Mucosa of gallbladder (tissue), 1 donor: ENCODE measurements around the gene LEP. TPM values are rescaled to one million over a fixed set of nuclear protein-coding genes. Genes with fewer than 3 reads are reported as not detected.
"Not testable (repeated sequence)": the region's sequence is repeated elsewhere in the genome, so short reads cannot be mapped to it uniquely, and the experiment has no call there.

Experiments
- DNase-seq: peaks from one replicate; pipeline ENCODE4 v3.0.0-alpha.2; 2020; ENCODE audit warnings: low spot score
- total RNA-seq: library from RNA; stranded (reverse); gene quantifications from one replicate; pipeline ENCODE4 v1.2.1, GENCODE V29; 2021
- donor health status: DM: no; HTN: no; CAD: no.

The LEP gene
- total RNA-seq, 1 donor from 2014 or later = not detected

GRCh38 chr7:128210590-128211570, 30.2 kb upstream of the LEP start:
- DNase-seq = no peak

GRCh38 chr7:128211626-128212025, 29.5 kb upstream of the LEP start:
- DNase-seq = no peak

DNA sequence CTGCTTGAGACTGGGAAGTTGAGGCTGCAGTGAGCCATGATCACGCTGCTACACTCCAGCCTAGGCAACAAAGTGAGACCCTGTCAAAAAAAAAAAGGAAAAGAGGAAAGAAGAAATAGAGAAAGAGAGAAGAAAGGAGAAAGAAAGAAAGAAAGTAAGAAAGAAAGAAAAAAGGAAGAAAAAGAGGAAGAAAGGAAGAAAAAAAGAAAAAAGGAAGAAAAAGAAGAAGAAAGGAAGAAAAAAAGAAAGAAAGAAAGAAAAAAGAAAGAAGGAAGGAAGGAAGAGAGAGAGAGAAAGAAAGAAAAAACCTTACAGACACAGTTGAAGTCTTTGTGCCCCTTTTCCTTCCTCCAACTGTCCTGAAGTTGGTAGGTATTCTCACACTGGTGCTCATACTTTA, 26.6 kb upstream of the LEP start:
- DNase-seq = no peak

DNA sequence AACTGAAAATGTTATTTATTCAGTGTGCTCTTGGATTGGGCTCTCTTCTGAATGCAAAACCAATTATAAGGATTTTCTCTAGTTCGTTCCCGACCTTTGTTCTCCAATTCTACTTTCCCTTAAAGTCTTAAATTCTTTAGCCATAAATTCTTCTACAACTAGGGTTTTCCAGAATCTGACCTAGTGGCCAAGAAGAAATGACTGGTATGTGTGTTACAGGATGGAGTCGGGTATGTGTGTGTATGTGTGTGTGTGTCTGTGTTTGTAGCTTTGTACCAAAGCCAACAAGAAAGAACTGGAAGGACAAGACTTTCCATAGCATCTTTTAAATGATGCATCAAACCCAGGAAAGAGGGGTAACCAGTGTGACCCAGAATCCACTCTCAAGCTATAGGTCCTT, 25.8 kb upstream of the LEP start:
- DNase-seq = no peak

DNA sequence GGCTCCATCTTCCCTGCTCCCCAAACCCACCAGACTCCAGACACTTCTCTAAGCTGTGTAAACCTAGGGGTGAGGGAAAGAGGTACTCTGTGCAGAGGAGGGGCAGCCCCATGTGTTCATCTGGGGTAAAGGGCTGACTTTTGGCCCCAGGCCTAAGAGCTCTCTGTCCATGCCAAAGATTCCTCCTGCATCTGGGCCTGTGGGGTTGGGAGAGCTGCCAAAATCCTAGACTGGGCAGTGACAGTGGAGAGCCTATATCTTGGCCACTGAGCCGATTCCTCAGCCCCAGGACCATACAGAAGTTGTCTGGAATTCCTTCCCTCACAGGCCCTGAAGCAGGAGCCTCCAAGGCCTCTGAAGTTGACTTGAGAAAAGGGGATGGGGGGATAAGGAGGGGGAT, 25.3 kb upstream of the LEP start:
- DNase-seq = no peak

DNA sequence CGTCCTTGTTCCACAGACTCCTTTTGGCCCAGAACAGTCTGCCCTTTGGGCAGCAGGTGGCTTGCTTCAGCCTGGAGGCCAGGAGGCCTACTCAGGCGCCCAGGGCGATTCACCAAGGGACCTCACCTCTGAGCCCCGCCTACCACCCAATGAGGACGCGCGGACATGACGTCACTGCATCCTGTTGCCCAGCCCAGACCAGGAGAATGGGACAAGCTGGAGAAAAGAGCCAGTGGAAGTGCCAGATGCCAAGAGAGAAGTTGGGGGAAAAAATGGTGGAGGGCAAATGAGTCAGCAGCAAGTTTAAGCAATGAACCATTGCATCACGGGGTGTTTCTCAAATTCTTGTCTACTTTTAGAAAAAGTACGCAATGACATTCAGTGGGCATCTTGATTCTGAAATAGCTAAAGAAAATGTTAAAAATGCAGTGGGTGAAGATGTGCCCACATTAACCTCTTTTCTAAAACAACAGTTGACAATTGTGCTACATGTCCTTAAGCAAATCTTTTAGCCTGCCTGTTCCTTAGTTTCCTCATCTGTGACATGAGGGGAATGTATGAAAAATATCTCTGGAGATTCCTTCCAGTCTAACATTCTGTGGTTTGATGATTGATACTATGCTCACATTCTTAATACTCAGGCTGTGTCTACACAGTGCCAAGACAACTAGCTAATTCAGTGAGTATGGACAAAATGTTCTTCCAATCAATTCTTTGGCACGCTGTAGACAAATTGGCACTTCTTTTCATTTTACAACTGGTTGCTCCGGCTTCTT, 23.9 kb upstream of the LEP start:
- DNase-seq = no peak

DNA sequence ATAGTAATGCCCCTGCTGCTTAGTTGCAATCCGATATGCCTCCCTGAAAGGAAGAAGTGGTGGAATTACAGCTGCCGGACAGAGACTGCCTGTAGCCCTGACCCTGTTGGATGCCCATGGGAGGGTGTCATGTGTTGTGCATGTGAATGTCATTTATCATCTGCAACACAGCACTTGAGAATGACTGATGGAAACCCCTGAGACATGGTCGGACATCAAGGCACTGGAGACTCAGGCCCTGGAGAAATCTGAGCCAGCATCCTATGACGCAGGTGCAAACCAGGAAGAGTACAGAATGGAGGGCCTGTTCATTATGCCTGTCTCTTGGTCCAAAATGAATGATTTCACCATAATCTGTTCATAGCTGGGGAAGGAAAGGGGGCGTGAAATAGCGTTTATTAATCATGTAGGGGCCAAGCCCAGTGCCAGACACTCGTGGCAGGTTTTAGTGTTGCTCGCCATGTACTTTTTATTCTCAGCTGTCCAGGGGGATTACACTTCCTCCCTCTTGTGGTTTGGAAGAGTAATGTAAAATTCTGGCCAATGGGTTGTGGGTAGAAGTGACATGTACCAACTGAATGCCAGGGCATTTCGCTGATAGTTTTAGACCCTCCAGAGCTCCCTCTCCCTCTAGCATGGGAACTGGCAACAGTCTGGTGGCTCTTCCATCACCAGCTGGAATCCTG, 23.0 kb upstream of the LEP start:
- DNase-seq = no peak

- DNase-seq = no peak
Observed at GRCh38 chr7:128219636-128220035, 21.4 kb upstream of the LEP start.

DNA sequence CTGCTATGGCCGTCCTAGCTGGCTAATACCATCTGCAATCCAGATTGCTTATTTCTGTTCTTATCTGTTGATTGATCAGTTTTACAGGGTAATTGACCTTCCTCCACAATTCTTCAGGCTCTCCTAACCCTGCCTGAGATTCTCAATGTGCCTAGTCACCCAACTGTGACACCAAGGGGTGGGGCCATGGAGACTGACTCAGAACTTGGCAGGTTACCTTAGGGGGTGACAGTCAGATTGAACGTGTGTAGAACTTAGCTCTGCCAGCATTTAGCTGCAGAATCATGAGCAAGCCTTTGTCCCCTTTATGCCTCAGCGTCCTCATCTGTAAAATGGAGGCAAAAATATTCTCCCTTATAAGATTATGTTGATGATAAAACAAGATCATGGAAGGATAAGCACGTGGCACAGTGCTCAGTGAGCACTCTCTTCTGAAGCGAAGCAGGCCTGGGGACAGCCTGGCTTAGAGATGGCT, 19.1 kb upstream of the LEP start:
- DNase-seq = no peak

DNA sequence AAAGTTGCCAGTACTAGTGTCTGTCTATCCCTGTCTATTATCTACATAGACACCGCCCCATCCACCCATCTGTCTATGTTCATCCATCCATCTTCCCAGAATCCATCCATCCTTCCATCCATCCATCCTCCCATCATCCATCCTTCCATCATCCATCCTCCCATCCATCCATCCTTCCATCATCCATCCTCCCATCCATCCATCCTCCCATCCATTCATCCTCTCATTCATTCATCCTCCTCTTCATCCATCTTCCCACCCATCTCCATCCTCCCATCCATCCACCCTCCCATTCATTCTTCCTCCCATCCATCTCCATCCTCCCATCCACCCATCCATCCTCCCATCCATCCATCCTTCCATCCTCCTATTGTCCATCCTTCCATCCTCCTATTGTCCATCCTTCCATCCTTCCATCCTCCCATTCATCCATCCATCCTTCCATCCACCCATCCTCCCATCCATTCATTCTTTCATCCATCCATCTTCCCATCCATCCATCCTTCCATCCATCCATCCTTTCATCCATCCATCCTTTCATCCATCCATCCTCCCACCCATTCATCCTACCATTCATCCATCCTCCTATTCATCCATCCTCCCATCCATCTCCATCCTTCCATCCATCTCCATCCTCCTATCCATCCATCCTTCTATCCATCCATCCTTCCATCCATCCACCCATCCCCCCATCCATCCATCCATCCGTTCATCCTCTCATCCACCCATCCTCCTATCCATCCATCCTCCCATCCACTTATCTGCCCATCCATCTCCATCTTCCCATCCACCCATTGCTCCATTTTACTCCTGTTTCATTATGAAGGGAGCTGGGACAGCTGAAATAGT, 14.7 kb upstream of the LEP start:
- DNase-seq = no peak

GRCh38 chr7:128227271-128227670, 13.8 kb upstream of the LEP start:
- DNase-seq = no peak

DNA sequence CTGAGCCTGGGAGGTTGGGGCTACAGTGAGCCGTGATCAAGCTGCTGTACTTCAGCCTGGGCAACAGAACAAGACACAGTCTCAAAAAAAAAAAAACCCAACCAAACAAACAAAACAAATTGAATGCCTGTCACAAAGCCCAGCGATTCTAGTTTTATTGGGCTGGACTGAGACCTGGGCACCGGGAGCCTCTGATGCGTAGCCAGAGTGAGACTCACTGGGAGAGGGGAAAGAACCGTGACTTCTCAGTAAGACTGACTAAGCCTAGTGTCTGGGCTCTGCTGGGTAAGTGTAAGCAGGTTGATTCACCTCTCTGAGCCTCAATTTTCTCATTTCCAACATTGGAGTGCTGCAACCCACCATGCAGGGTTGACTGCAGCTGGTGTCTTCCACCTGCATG, 10.1 kb upstream of the LEP start:
- DNase-seq = no peak

GRCh38 chr7:128231677-128232076, 9.4 kb upstream of the LEP start:
- DNase-seq = no peak

GRCh38 chr7:128233471-128233870, 7.6 kb upstream of the LEP start:
- no peak for DNase-seq

- no peak for DNase-seq
Observed at GRCh38 chr7:128234476-128235026, 6.5 kb upstream of the LEP start.

DNA sequence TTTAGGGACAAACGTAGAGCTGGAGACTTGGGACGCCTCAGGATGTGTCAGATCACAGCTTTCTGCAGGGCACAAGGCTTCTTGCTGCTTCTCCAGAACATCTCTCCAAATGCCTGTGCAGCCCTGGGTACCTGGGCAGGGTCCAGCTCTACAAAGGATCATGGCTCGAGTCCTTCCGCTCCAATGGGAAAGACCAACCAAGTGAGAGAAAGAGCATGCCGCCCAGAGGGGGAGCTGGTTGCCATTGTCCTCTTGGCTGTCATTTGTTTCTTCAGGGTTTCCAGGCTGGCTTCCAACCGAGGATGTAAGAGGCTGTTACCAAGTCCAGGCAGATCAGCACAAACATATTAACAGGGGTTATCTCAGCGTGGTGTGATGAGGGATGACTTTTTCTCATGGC, 5.6 kb upstream of the LEP start:
- no peak for DNase-seq

DNA sequence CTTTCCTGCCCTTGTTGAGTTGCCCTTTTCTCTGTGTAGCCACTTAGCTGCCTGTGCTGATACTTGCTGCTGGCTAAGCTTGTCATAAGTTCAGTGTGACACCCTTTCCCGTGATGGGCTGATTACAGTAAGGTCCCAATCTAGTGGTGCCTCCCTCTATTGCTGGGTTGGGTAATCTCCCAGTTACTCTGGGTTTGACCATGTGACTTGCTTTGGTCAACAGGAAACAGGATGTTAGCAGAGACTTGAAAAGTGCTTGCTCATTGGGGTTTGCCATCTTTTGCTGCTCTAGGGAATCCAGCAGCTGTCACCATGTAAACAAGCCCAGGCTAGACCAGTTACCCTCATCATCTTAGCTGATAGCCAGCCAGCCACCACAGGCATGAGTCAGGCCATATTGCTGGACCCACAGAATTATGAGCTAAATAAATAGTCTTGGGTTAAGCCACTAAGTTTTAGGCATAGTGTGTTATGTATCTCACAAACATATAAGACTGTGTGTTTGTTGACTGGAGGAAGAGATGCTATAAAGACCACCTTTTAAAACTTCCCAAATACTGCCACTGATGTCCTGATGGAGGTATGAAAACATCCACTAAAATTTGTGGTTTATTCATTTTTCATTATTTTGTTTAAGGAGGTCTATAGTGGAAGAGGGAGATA, 4.0 kb upstream of the LEP start:
- DNase-seq = no peak

DNA sequence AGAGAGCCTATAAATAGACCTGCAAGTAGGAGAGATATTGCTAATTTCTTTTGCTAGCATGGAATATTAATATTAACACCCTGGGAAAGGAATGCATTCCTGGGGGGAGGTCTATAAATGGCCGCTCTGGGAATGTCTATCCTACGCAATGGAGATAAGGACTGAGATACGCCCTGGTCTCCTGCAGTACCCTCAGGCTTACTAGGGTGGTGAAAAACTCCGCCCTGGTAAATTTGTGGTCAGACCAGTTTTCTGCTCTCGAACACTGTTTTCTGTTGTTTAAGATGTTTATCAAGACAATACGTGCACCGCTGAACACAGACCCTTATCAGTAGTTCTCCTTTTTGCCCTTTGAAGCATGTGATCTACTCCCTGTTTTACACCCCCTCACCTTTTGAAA, 1.9 kb upstream of the LEP start:
- DNase-seq = not testable (repeated sequence)

GRCh38 chr7:128242661-128243060, 1.6 kb downstream of the LEP start:
- no peak for DNase-seq

DNA sequence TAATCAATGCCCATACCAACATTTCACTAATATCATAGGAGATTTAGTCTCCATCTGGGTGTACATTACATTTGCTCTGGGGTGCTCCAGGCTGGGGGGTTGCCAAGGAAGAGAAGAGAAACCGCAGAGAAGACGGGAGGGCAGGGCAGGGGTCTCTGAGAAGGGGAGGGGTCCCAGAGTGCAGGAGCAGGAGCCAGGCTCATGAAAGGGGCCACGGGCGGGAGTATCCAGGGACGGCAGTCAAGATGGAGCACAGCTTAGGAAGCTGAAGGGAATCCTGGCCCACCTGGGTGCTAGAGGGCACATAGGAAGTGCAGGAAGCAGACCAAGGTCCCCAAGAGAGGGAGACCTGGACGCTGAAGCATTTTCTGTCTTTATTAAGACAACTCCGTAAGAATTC, 2.2 kb downstream of the LEP start:
- no peak for DNase-seq
